Bronchial epithelial cell (primary cell): ENCODE data around the gene TRMT13. TPM values are rescaled to one million over a fixed set of nuclear protein-coding genes. Genes with fewer than 3 reads are reported as not detected.

Experiments
- DNase-seq: peaks from one replicate; pipeline ENCODE4 v3.0.0-alpha.2; 2010; ENCODE audit warnings: low read depth
- FAIRE-seq: peaks from 2 replicates; lab custom pipeline; 2011; peaks lifted over from hg19 to GRCh38; lab: Jason Lieb, UNC
- H3K27me3 ChIP-seq: 2 replicates; pipeline ENCODE4 v1.5.1; 2011; ENCODE audit warnings: low read length; ENCODE audit not compliant: control insufficient read depth, insufficient read depth
- H3K36me3 ChIP-seq: 2 replicates; pipeline ENCODE4 v1.5.1; 2011; ENCODE audit warnings: low read length; ENCODE audit not compliant: control insufficient read depth, insufficient read depth
- H3K4me3 ChIP-seq: 2 replicates; pipeline ENCODE4 v1.5.1; 2011; ENCODE audit warnings: mild to moderate bottlenecking, low read depth, low read length, control low read depth
- total RNA-seq: library from RNA; depleted of rRNA; stranded (reverse); fragments of >200 nt; gene quantifications from 2 replicates; pipeline ENCODE4 v1.2.1, GENCODE V29; 2014
- TF ChIP-seq, protein P1 (sequence below): IDR thresholded peaks from 2 replicates; pipeline ENCODE4 v1.5.1; 2011; ENCODE audit warnings: mild to moderate bottlenecking, moderate library complexity, low read length, control low read depth, inconsistent platforms; ENCODE audit not compliant: insufficient read depth, severe bottlenecking

The TRMT13 gene
- total RNA-seq, 1 donor from 2014 or later = 14.2 TPM

DNA sequence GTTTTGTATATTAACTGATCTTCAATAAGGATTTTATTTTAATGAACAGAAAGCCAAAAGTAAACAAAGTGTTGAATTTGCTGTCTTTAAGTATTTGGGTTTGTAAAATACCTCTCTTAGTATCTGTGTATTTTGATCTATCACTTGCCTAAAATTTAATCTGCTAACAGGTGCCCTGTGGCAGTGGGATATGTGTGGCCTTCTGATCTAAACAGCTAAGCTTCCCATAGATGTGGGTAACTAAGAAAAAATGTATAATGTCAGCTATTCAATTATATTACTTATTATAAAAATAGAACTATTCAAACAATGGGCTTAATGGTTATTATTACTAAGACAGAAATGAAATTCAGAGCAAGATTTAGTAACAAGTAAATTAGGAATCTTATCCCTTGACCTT, 29.9 kb downstream of the TRMT13 start:
- Histone ChIP-seq H3K4me3 (no peak overlapping the region), H3K27me3 (no peaks in the 10 kb centered on the region), H3K36me3 (no peaks in the 10 kb centered on the region)
- DNase-seq (no peak), FAIRE-seq (no peak)
- TF ChIP-seq, protein P1, sequence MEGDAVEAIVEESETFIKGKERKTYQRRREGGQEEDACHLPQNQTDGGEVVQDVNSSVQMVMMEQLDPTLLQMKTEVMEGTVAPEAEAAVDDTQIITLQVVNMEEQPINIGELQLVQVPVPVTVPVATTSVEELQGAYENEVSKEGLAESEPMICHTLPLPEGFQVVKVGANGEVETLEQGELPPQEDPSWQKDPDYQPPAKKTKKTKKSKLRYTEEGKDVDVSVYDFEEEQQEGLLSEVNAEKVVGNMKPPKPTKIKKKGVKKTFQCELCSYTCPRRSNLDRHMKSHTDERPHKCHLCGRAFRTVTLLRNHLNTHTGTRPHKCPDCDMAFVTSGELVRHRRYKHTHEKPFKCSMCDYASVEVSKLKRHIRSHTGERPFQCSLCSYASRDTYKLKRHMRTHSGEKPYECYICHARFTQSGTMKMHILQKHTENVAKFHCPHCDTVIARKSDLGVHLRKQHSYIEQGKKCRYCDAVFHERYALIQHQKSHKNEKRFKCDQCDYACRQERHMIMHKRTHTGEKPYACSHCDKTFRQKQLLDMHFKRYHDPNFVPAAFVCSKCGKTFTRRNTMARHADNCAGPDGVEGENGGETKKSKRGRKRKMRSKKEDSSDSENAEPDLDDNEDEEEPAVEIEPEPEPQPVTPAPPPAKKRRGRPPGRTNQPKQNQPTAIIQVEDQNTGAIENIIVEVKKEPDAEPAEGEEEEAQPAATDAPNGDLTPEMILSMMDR = no peak

- DNase-seq = no peak
- H3K27me3 ChIP-seq = no peaks in the 10 kb centered on the region
- FAIRE-seq = no peak
- H3K4me3 ChIP-seq = no peak overlapping the region
- TF ChIP-seq, protein P1 = no peak
- H3K36me3 ChIP-seq = no peaks in the 10 kb centered on the region
These were observed 31.3 kb downstream of the TRMT13 start for GRCh38 chr1:100164216-100164615.

GRCh38 chr1:100164702-100165101, 31.7 kb downstream of the TRMT13 start:
- TF ChIP-seq, protein P1 = no peak
- Histone ChIP-seq H3K4me3 (no peak overlapping the region), H3K36me3 (no peaks in the 10 kb centered on the region), H3K27me3 (no peaks in the 10 kb centered on the region)
- FAIRE-seq = no peak
- DNase-seq = no peak

DNA sequence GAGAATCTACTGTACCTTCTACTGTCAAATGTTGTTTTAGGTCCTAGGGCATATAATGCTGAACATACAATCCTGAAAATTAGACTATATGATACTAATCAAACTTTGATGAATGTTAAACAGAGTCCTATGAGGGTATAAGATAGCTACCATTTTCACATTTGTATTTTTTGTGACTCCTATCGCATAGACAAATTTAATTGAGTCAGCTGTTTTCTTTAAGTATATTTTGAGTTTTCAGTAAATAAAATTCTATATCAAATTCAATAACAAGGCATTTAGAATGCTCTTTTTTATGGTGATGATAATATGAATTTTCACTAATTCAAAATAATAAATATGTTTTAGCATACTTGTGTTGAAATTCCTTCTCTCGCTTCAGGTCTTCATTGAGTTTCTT, 35.1 kb downstream of the TRMT13 start:
- Histone ChIP-seq H3K36me3 (no peaks in the 10 kb centered on the region), H3K4me3 (no peak overlapping the region), H3K27me3 (no peaks in the 10 kb centered on the region)
- FAIRE-seq (no peak), DNase-seq (no peak)
- TF ChIP-seq, protein P1 = no peak

DNA sequence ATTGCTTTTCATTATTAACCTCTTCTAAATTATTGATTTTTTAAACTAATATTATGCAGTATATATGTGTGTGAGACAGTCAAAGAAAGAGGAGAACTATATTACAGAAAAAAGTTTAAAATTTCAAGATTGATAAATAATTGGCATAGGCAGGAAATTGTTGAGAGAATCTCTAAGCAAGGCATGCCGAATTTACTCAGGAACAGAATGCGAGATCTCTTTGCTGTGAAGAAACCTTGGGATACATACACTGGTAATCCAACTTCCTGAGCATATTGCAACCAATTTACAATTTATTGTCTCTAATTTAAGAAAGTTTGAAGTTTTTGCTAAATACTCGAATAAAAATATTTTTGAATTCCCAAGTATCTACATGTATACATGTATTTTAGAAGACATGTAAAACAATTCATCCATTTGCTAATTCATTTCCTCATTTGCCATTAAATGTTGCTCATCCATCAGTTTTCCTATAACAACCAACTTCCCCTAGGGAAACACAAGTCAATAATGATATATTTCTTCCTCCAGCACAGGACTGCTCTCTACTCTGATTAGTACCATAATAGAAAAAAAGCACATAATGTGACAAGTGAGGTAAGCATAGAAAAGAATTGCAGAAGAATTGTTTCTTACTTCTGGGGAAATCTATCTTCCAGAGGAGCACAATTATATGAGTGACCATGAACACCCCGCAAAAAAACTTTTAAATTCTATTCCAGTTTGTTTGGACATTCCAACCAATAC, 44.5 kb downstream of the TRMT13 start:
- FAIRE-seq (no peak), DNase-seq (no peak)
- Histone ChIP-seq H3K36me3 (no peaks in the 10 kb centered on the region), H3K4me3 (no peak overlapping the region), H3K27me3 (no peaks in the 10 kb centered on the region)
- TF ChIP-seq, protein P1 = no peak

DNA sequence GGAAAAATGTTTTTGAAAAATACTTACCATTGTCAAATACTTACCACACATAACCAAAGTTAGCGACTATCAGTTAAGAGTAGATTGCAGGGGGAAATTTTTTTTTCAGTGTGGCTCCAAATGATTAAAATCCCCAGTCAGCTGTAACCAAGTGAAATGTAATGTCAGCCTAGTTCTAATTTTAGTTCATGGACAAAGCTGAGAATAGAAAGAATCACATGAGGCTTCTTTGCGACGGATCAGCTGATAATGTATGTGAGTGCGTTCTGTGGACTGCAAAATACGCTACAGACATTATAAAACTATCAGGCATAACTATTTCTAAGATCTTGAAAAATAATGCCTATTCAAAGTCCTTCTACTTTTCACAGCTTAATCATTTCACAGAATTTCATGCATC, 45.1 kb downstream of the TRMT13 start, which contains the start of gene LRRC39:
Gene LRRC39 (minus strand): TSS at position 166 of the 400 bp plus-strand sequence. CDS start 9,740 bp downstream, outside the sequence.
- Histone ChIP-seq H3K4me3 (no peak within 1 kb of the TSS), H3K27me3 (no peaks in the 10 kb centered on the region), H3K36me3 (no peaks in the 10 kb centered on the region)
- TF ChIP-seq, protein P1 = no peak
- no peak for DNase-seq
- FAIRE-seq = no peak
